K562 (cell line): ENCODE results near the gene ST7. TPM values are rescaled to one million over a fixed set of nuclear protein-coding genes. Genes with fewer than 3 reads are reported as not detected.
A peak's percentile ranks its signal among the peaks of the same experiment; 100 is the strongest.

ENCODE experiments used
- ATAC-seq: fragments of 200-7000 bp; cut with Tn5 transposase; 3 replicates; pipeline ENCODE4 v1.9.1; 2020; ENCODE audit warnings: moderate library complexity
- BruUV-seq: library from RNA; stranded (reverse); fragments of 400-500 nt; replicated peaks from 2 replicates; lab custom pipeline; 2021; lab: Mats Ljungman, UMichigan
- CTCF ChIA-PET: fragments of 300-600 bp; formaldehyde crosslinking; extraction: SDS; loops from one replicate; lab custom pipeline; 2021; ENCODE audit warnings: low intra/inter-chr PET ratio; lab: Yijun Ruan, JAX
- POLR2A ChIA-PET: fragments of 300-600, 350-650 bp; sonication (Branson Sonifier 250); formaldehyde crosslinking; extraction: SDS; loops from one replicate; lab custom pipeline; 2021; ENCODE audit warnings: antibody characterized with exemption, inconsistent platforms; lab: Yijun Ruan, JAX
- DNase-seq, 4 experiments: peaks; one replicate each; pipeline versions ENCODE4 v3.0.0 to v3.0.0-alpha.2; 2011 to 2018; ENCODE audit warnings: low spot score in 3 of 4, mixed read lengths in 3 of 4; ENCODE audit errors: extremely low read depth in 1 of 4
- FAIRE-seq: peaks from 2 replicates; lab custom pipeline; 2011; peaks lifted over from hg19 to GRCh38; lab: Jason Lieb, UNC
- H2AFZ ChIP-seq: 2 replicates; pipeline ENCODE4 v1.6.0; 2011; ENCODE audit warnings: low read depth, low read length, control low read depth, inconsistent platforms
- H3K27ac ChIP-seq: fragments of 200-600 bp; 3 replicates; pipeline ENCODE4 v1.8.0; 2011; ENCODE audit warnings: low read depth, mild to moderate bottlenecking, control low read depth, inconsistent platforms, low read length, moderate library complexity, mixed read lengths; ENCODE audit errors: extremely low read depth
- H3K27me3 ChIP-seq, 2 experiments: fragments of 300-600 bp in 1 of 2; 2 replicates in 1 of 2; 3 replicates in 1 of 2; pipeline versions ENCODE4 v1.6.0 to v1.8.0; 2011; ENCODE audit warnings: inconsistent platforms in 2 of 2, low read length in 2 of 2, mild to moderate bottlenecking in 1 of 2, mixed read lengths in 1 of 2, moderate library complexity in 1 of 2; ENCODE audit not compliant: control insufficient read depth in 2 of 2, insufficient read depth in 2 of 2
- H3K36me3 ChIP-seq: fragments of 300-600 bp; 3 replicates; pipeline ENCODE4 v1.8.0; 2011; ENCODE audit warnings: mild to moderate bottlenecking, low read length, inconsistent platforms; ENCODE audit not compliant: control insufficient read depth, insufficient read depth
- H3K4me1 ChIP-seq, 2 experiments: fragments of 200-600 bp in 1 of 2; replicated peaks in 1 of 2; 2 replicates in 1 of 2; 3 replicates in 1 of 2; pipeline versions ENCODE4 v1.5.1 to v1.8.0; 2011; ENCODE audit warnings: inconsistent platforms in 2 of 2, low read length in 2 of 2, mild to moderate bottlenecking in 1 of 2, mixed read lengths in 1 of 2, moderate library complexity in 1 of 2; ENCODE audit not compliant: control insufficient read depth in 2 of 2, insufficient read depth in 2 of 2
- H3K4me2 ChIP-seq: 2 replicates; pipeline ENCODE4 v1.6.1; 2011; ENCODE audit warnings: low read length, control low read depth, inconsistent platforms, mixed read lengths; ENCODE audit not compliant: insufficient read depth
- H3K4me3 ChIP-seq: fragments of 200-600 bp; sonication (generic), shearing (Covaris generic); 2 replicates; pipeline ENCODE4 v1.5.1; 2016; ENCODE audit warnings: control low read depth, inconsistent platforms
- H3K79me2 ChIP-seq: fragments of 200-600 bp; 3 replicates; pipeline ENCODE4 v1.8.0; 2011; ENCODE audit warnings: low read length, inconsistent platforms; ENCODE audit not compliant: control insufficient read depth, insufficient read depth
- H3K9ac ChIP-seq, 2 experiments: 2 replicates each; pipeline versions ENCODE4 v1.6.0 to v1.6.1; 2011; ENCODE audit warnings: low read depth in 2 of 2, low read length in 2 of 2, control low read depth in 1 of 2, inconsistent platforms in 1 of 2, mild to moderate bottlenecking in 1 of 2, mixed read lengths in 1 of 2; ENCODE audit not compliant: insufficient read depth in 1 of 2
- H3K9me1 ChIP-seq: one replicate; pipeline ENCODE4 v1.6.0; 2011; ENCODE audit warnings: inconsistent platforms, mild to moderate bottlenecking, low read length, moderate library complexity; ENCODE audit not compliant: control insufficient read depth, insufficient read depth
- H3K9me3 ChIP-seq: replicated peaks from 2 replicates; pipeline ENCODE4 v1.5.1; 2011; ENCODE audit warnings: low read depth, low read length, inconsistent platforms; ENCODE audit not compliant: control insufficient read depth, insufficient read depth
- H4K20me1 ChIP-seq: replicated peaks from 2 replicates; pipeline ENCODE4 v1.6.1; 2011; ENCODE audit warnings: low read length, inconsistent platforms, mixed read lengths; ENCODE audit not compliant: control insufficient read depth, insufficient read depth
- DPF2 ChIP-seq: fragments of 450-650 bp; IDR thresholded peaks from 2 replicates; pipeline ENCODE4 v1.6.1; 2016
- FIP1L1 ChIP-seq: fragments of 200-400 bp; formaldehyde crosslinking; IDR thresholded peaks from 2 replicates; pipeline ENCODE4 v1.6.1; 2018; ENCODE audit warnings: mild to moderate bottlenecking, low read depth, low read length; ENCODE audit not compliant: poor library complexity, severe bottlenecking
- MEF2A ChIP-seq: IDR thresholded peaks from 2 replicates; pipeline ENCODE4 v1.6.1; 2011; ENCODE audit warnings: low read depth, mild to moderate bottlenecking, low read length, moderate library complexity; ENCODE audit not compliant: control insufficient read depth
- ZNF224 ChIP-seq: sonication (generic); formaldehyde crosslinking; IDR thresholded peaks from 2 replicates; pipeline ENCODE4 v1.8.0; 2022; ENCODE audit warnings: mild to moderate bottlenecking, missing genetic modification reagents
- WGBS: fragments of 100-300 bp; shearing (Covaris generic); methylation state at CpG from one replicate; pipeline ENCODE4 v1.1.6; 2016; ENCODE audit warnings: low coverage, mixed read lengths; ENCODE audit not compliant: insufficient coverage; ENCODE audit errors: missing lambda C conversion rate; 5-methylcytosine and 5-hydroxymethylcytosine counted together
- in situ Hi-C: fragments of 300-500 bp; cut with MboI; formaldehyde crosslinking; loops from 4 replicates; pipeline ENCODE4 v1.15.0; 2018; ENCODE audit warnings: inconsistent platforms, mixed read lengths
- intact Hi-C: fragments of 100-400 bp; cut with micrococcal nuclease; formaldehyde crosslinking; loops from 2 replicates; pipeline ENCODE4 v1.14.2; 2022
- polyA plus RNA-seq, 8 experiments: library from polyadenylated mRNA; depleted of rRNA in 4 of 8; stranded (reverse) in 5 of 8; unstranded in 3 of 8; fragments of >200 nt; fragmentation: Nextera tagmentation in 2 of 8; fragmentation: Illumina TruSeq in 1 of 8; extraction: Ambion mirVana in 2 of 8; extraction: Trizol in 1 of 8; gene quantifications; 2 replicates each; pipeline versions ENCODE4 v1.2.1 to v1.2.3, GENCODE V29; 2011 to 2014; ENCODE audit warnings: inconsistent platforms in 1 of 8, missing spikeins in 1 of 8
- total RNA-seq, 7 experiments: library from RNA; depleted of rRNA in 6 of 7; stranded (reverse); fragments of >200 nt in 6 of 7; fragmentation: Illumina TruSeq in 2 of 7; extraction: Trizol in 2 of 7; gene quantifications; 2 replicates each; pipeline versions ENCODE4 v1.2.1 to v1.2.3, GENCODE V29; 2011 to 2021; ENCODE audit warnings: low replicate concordance in 1 of 7
- TF ChIP-seq, protein P1 (sequence below): fragments of 250-450 bp; sonication (Bioruptor Pico); IDR thresholded peaks from 2 replicates; pipeline ENCODE4 v1.8.0; 2021; ENCODE audit warnings: moderate library complexity, mild to moderate bottlenecking, inconsistent platforms

ST7 gene
- total and polyA plus RNA-seq, 9 of the 15 experiments (the other 6 are each of a cell fraction or from before 2014, with no cell fraction given) = 23.9 to 56.3 (median 36.9) TPM

- TF ChIP-seq, protein P1, sequence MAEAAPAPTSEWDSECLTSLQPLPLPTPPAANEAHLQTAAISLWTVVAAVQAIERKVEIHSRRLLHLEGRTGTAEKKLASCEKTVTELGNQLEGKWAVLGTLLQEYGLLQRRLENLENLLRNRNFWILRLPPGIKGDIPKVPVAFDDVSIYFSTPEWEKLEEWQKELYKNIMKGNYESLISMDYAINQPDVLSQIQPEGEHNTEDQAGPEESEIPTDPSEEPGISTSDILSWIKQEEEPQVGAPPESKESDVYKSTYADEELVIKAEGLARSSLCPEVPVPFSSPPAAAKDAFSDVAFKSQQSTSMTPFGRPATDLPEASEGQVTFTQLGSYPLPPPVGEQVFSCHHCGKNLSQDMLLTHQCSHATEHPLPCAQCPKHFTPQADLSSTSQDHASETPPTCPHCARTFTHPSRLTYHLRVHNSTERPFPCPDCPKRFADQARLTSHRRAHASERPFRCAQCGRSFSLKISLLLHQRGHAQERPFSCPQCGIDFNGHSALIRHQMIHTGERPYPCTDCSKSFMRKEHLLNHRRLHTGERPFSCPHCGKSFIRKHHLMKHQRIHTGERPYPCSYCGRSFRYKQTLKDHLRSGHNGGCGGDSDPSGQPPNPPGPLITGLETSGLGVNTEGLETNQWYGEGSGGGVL (CRISPR knock-in tag) = no peak
- TF ChIP-seq DPF2 = no peak
- TF ChIP-seq, all 486 proteins: peak for 0
Observed at GRCh38 chr7:117021986-117022385, 68.7 kb downstream of the ST7 start (continued).

DNA sequence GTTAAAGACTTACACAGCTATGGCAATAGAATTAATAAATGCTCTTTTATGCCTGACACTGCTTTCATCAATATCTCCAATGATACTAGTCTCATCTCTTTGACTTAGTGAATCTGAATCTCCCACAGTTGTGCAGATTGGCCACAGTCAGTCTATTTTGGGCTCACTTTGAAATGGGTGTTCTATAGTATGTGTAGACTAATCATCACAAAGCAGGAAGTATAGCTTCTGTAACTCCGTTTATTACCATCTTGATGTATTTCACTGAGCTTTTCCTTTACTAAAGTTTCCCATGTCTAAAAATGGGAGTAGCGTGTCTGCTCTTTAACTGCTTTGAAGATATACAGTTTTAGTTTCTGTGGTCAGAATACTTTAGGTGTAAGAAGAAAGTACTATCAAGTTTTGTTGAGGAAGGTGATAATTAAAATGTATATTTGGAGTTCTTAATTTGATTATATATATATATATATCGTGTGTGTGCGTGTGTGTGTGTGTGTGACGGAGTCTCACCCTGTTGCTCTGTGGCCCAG is 70.1 kb downstream of the ST7 start:
- 86% methylated on average over 5 of the region's 5 CpGs for WGBS
- peaks cover 35% of the 10 kb centered on the region for H3K36me3 ChIP-seq
- intact Hi-C loops (no loop called here), in situ Hi-C loops (no loop called here)
- peaks cover 5% of the 10 kb centered on the region; the same call in 1 of the 2 replicates for H4K20me1 ChIP-seq
- no TSS peak for BruUV-seq
- H2AFZ ChIP-seq = no peak overlapping the region
- H3K9me3 ChIP-seq = no peaks in the 10 kb centered on the region
- no peak overlapping the region for H3K4me3 ChIP-seq
- no peak overlapping the region for H3K9ac ChIP-seq
- H3K79me2 ChIP-seq = peaks cover 93% of the 10 kb centered on the region
- DNase-seq = no peak
- no peak for FAIRE-seq
- no peaks in the 10 kb centered on the region for H3K9me1 ChIP-seq
- no peak overlapping the region for H3K27ac ChIP-seq
- peak; percentile 32; the same call in 1 of the 2 replicates for TF ChIP-seq MEF2A
- no peak for TF ChIP-seq FIP1L1
- no peak for TF ChIP-seq ZNF224
- H3K27me3 ChIP-seq = no peaks in the 10 kb centered on the region
- ATAC-seq = no peak
- peaks cover 11 to 45% of the 10 kb centered on the region in 2 experiments for H3K4me1 ChIP-seq
- POLR2A ChIA-PET = interaction anchor here (2.0 to 3.5 kb wide), 3 partner anchors 9 to 14 kb away, joined by 5 to 14 read pairs (median 10); no protein-coding TSS in a partner anchor
- H3K4me2 ChIP-seq = no peak overlapping the region
- CTCF ChIA-PET = no interaction called here
